Keratinocyte (primary cell): ENCODE results near the gene TNK1. TPM values are rescaled to one million over a fixed set of nuclear protein-coding genes. Genes with fewer than 3 reads are reported as not detected.

Experiments used
- DNase-seq: peaks from one replicate; pipeline ENCODE4 v3.0.0-alpha.2; 2011; ENCODE audit warnings: low read depth, missing footprints, low spot score
- FAIRE-seq: peaks from 2 replicates; lab custom pipeline; 2011; peaks lifted over from hg19 to GRCh38; lab: Jason Lieb, UNC
- H2AFZ ChIP-seq: 2 replicates; pipeline ENCODE4 v1.6.0; 2012; ENCODE audit warnings: low read length, control low read depth, inconsistent platforms; ENCODE audit not compliant: control insufficient read depth
- H3K27ac ChIP-seq: 2 replicates; pipeline ENCODE4 v1.5.1; 2011; ENCODE audit warnings: low read length; ENCODE audit not compliant: control insufficient read depth, insufficient read depth
- H3K27me3 ChIP-seq: 3 replicates; pipeline ENCODE4 v1.6.0; 2011; ENCODE audit warnings: low read length; ENCODE audit not compliant: control insufficient read depth, insufficient read depth; ENCODE audit errors: extremely low read depth
- H3K36me3 ChIP-seq, 2 experiments: 2 replicates in 1 of 2; 3 replicates in 1 of 2; pipeline ENCODE4 v1.5.1; 2011; ENCODE audit warnings: low read length in 2 of 2, mild to moderate bottlenecking in 1 of 2; ENCODE audit not compliant: control insufficient read depth in 2 of 2, insufficient read depth in 2 of 2; ENCODE audit errors: extremely low read depth in 1 of 2
- H3K4me1 ChIP-seq: 3 replicates; pipeline ENCODE4 v1.5.1; 2011; ENCODE audit warnings: low read length; ENCODE audit not compliant: control insufficient read depth, insufficient read depth; ENCODE audit errors: extremely low read depth
- H3K4me2 ChIP-seq: 3 replicates; pipeline ENCODE4 v1.6.0; 2011; ENCODE audit warnings: low read depth, low read length; ENCODE audit not compliant: control insufficient read depth, insufficient read depth; ENCODE audit errors: extremely low read depth
- H3K4me3 ChIP-seq, 3 experiments: fragments of 200-600 bp in 1 of 3; sonication (generic) in 1 of 3; 2 replicates in 2 of 3; 3 replicates in 1 of 3; pipeline ENCODE4 v1.5.1; 2011 to 2016; ENCODE audit warnings: low read length in 3 of 3, mild to moderate bottlenecking in 3 of 3, control low read depth in 2 of 3, inconsistent platforms in 1 of 3, low read depth in 1 of 3, mixed read lengths in 1 of 3, mixed run types in 1 of 3, moderate library complexity in 1 of 3; ENCODE audit not compliant: control insufficient read depth in 2 of 3, insufficient read depth in 2 of 3; ENCODE audit errors: extremely low read depth in 1 of 3
- H3K79me2 ChIP-seq: 2 replicates; pipeline ENCODE4 v1.6.0; 2012; ENCODE audit warnings: low read length; ENCODE audit not compliant: control insufficient read depth, insufficient read depth
- H3K9ac ChIP-seq: 3 replicates; pipeline ENCODE4 v1.6.0; 2011; ENCODE audit warnings: low read length; ENCODE audit not compliant: control insufficient read depth, insufficient read depth; ENCODE audit errors: extremely low read depth
- H3K9me1 ChIP-seq: 3 replicates; pipeline ENCODE4 v1.6.0; 2011; ENCODE audit warnings: low read length; ENCODE audit not compliant: control insufficient read depth, insufficient read depth; ENCODE audit errors: extremely low read depth
- H3K9me3 ChIP-seq: 2 replicates; pipeline ENCODE4 v1.5.1; 2012; ENCODE audit warnings: low read depth, low read length; ENCODE audit not compliant: control insufficient read depth
- H4K20me1 ChIP-seq: 3 replicates; pipeline ENCODE4 v1.6.0; 2011; ENCODE audit warnings: low read length; ENCODE audit not compliant: control insufficient read depth, insufficient read depth; ENCODE audit errors: extremely low read depth
- EZH2 ChIP-seq: IDR thresholded peaks from one replicate; pipeline ENCODE4 v1.6.1; 2012; ENCODE audit warnings: inconsistent platforms, mild to moderate bottlenecking, low read length, moderate library complexity
- dilution Hi-C: fragments of 300-500 bp; cut with MboI; formaldehyde crosslinking; loops from one replicate; pipeline ENCODE4 v1.7.0; 2020; ENCODE audit warnings: low sequenced_read_pairs; ENCODE audit not compliant: extremely low pct_ligation_motif_present
- polyA plus RNA-seq, 5 experiments: library from polyadenylated mRNA; depleted of rRNA in 3 of 5; stranded (reverse) in 3 of 5; stranded (forward) in 1 of 5; unstranded in 1 of 5; fragments of >200 nt; gene quantifications; 1 replicate in 1 of 5; 2 replicates in 3 of 5; 3 replicates in 1 of 5; pipeline versions ENCODE4 v1.2.1 to v1.2.3, GENCODE V29; 2011 to 2012; ENCODE audit warnings: missing spikeins in 2 of 5, low read depth in 1 of 5, low replicate concordance in 1 of 5
- TF ChIP-seq, protein P1 (sequence below), 3 experiments: IDR thresholded peaks in 1 of 3; conservative IDR thresholded peaks in 1 of 3; optimal IDR thresholded peaks in 1 of 3; 2 replicates in 2 of 3; 3 replicates in 1 of 3; pipeline versions ENCODE3 to v1.5.1; 2011; ENCODE audit warnings: low read length in 3 of 3, mild to moderate bottlenecking in 3 of 3, moderate library complexity in 2 of 3, control low read depth in 1 of 3, inconsistent platforms in 1 of 3; ENCODE audit not compliant: insufficient read depth in 2 of 3; ENCODE audit errors: extremely low read depth in 1 of 3

Gene TNK1
- polyA plus RNA-seq, 1 donor (not counting 4 experiments of a cell fraction or from before 2014, with no cell fraction given), result 10.6 TPM

GRCh38 chr17:7414837-7415236, 33.9 kb downstream of the TNK1 start:
- Histone ChIP-seq H3K9ac (no peak overlapping the region), H2AFZ (no peak overlapping the region), H3K27ac (no peak overlapping the region), H3K36me3 (peaks cover 0 to 6% of the 10 kb centered on the region in 2 experiments), H3K27me3 (no peaks in the 10 kb centered on the region), H3K4me2 (no peak overlapping the region), H3K4me1 (peaks cover 8% of the 10 kb centered on the region), H3K4me3 (no peak overlapping the region), H3K9me3 (no peaks in the 10 kb centered on the region), H3K79me2 (no peaks in the 10 kb centered on the region), H3K9me1 (no peaks in the 10 kb centered on the region), H4K20me1 (no peaks in the 10 kb centered on the region)
- TF ChIP-seq, protein P1, sequence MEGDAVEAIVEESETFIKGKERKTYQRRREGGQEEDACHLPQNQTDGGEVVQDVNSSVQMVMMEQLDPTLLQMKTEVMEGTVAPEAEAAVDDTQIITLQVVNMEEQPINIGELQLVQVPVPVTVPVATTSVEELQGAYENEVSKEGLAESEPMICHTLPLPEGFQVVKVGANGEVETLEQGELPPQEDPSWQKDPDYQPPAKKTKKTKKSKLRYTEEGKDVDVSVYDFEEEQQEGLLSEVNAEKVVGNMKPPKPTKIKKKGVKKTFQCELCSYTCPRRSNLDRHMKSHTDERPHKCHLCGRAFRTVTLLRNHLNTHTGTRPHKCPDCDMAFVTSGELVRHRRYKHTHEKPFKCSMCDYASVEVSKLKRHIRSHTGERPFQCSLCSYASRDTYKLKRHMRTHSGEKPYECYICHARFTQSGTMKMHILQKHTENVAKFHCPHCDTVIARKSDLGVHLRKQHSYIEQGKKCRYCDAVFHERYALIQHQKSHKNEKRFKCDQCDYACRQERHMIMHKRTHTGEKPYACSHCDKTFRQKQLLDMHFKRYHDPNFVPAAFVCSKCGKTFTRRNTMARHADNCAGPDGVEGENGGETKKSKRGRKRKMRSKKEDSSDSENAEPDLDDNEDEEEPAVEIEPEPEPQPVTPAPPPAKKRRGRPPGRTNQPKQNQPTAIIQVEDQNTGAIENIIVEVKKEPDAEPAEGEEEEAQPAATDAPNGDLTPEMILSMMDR (optimal IDR thresholded peaks at IDR 0.05 in 1 of 3, IDR thresholded peaks at IDR 0.05 in 1 of 3, conservative IDR thresholded peaks at IDR 0.05 in 1 of 3; ENCODE audit: extremely low read depth in 1 of 3, insufficient read depth in 2 of 3, low read length in 3 of 3), result no peak
- no peak for TF ChIP-seq EZH2
- dilution Hi-C loops, result no loop called here
- FAIRE-seq, result no peak
- no peak for DNase-seq

DNA sequence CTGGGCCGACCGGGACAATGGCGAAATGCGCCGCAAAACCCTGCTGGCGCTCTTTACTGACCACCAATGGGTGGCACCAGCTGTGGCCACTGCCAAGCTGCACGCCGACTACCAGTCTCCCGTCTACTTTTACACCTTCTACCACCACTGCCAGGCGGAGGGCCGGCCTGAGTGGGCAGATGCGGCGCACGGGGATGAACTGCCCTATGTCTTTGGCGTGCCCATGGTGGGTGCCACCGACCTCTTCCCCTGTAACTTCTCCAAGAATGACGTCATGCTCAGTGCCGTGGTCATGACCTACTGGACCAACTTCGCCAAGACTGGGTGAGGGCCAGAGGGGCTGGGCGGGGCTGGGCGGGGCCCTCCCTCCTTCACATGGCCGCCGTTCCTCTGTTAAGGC, 34.9 kb downstream of the TNK1 start:
- no peaks in the 10 kb centered on the region for H3K9me1 ChIP-seq
- no peak overlapping the region for H3K4me3 ChIP-seq
- H2AFZ ChIP-seq, result no peak overlapping the region
- peaks cover 0 to 4% of the 10 kb centered on the region in 2 experiments for H3K36me3 ChIP-seq
- no peaks in the 10 kb centered on the region for H4K20me1 ChIP-seq
- no peak overlapping the region for H3K9ac ChIP-seq
- no peak overlapping the region for H3K27ac ChIP-seq
- H3K9me3 ChIP-seq, result no peaks in the 10 kb centered on the region
- H3K27me3 ChIP-seq, result no peaks in the 10 kb centered on the region
- H3K4me2 ChIP-seq, result no peak overlapping the region
- DNase-seq (no peak), FAIRE-seq (no peak)
- TF ChIP-seq, protein P1 (optimal IDR thresholded peaks at IDR 0.05 in 1 of 3, IDR thresholded peaks at IDR 0.05 in 1 of 3, conservative IDR thresholded peaks at IDR 0.05 in 1 of 3; ENCODE audit: extremely low read depth in 1 of 3, insufficient read depth in 2 of 3, low read length in 3 of 3), result no peak
- TF ChIP-seq EZH2, result no peak
- dilution Hi-C loops, result no loop called here
- H3K4me1 ChIP-seq, result peaks cover 8% of the 10 kb centered on the region
- H3K79me2 ChIP-seq, result no peaks in the 10 kb centered on the region
